GM11168 (cell line): Measurements from ENCODE around the gene ATP13A3.
"Not testable (repeated sequence)": the region's sequence is repeated elsewhere in the genome, so short reads cannot be mapped to it uniquely, and the experiment has no call there.

Source experiments
- in situ Hi-C: fragments of 300-500 bp; cut with MboI; formaldehyde crosslinking; loops from one replicate; pipeline ENCODE4 v1.12.0; 2022; ENCODE audit warnings: low sequenced_read_pairs; ENCODE audit not compliant: unreplicated experiment

The ATP13A3 gene

GRCh38 chr3:194503081-194503531 lies 16.3 kb upstream of the ATP13A3 start:
- in situ Hi-C loops: no loop called here

- in situ Hi-C loops: no loop called here
These were observed 13.4 kb upstream of the ATP13A3 start for GRCh38 chr3:194500198-194500597.

- in situ Hi-C loops: not testable (repeated sequence)
These were observed 12.7 kb upstream of the ATP13A3 start for GRCh38 chr3:194499516-194499915.

GRCh38 chr3:194497799-194498575 lies 11.2 kb upstream of the ATP13A3 start:
- in situ Hi-C loops: no loop called here

GRCh38 chr3:194496217-194496919 lies 9.6 kb upstream of the ATP13A3 start:
- in situ Hi-C loops: no loop called here

- in situ Hi-C loops: no loop called here
These were observed 8.2 kb upstream of the ATP13A3 start for GRCh38 chr3:194494951-194495374.

GRCh38 chr3:194493995-194494927 lies 7.5 kb upstream of the ATP13A3 start:
- in situ Hi-C loops: not testable (repeated sequence)

- in situ Hi-C loops: no loop called here
These were observed 5.2 kb upstream of the ATP13A3 start for GRCh38 chr3:194492001-194492400.

- in situ Hi-C loops: no loop called here
These were observed 3.2 kb upstream of the ATP13A3 start for GRCh38 chr3:194489736-194490612.

- in situ Hi-C loops: no loop called here
These were observed 1.4 kb upstream of the ATP13A3 start for GRCh38 chr3:194488055-194488742.

GRCh38 chr3:194487289-194488054 lies 670 bp upstream of the ATP13A3 start:
- in situ Hi-C loops: no loop called here

- in situ Hi-C loops: no loop called here
These were observed 792 bp downstream of the ATP13A3 start for GRCh38 chr3:194485881-194486539.

GRCh38 chr3:194485468-194485880 lies 1.3 kb downstream of the ATP13A3 start:
- in situ Hi-C loops: no loop called here

GRCh38 chr3:194484614-194485013 lies 2.2 kb downstream of the ATP13A3 start:
- in situ Hi-C loops: no loop called here

GRCh38 chr3:194483850-194484249 lies 3.0 kb downstream of the ATP13A3 start:
- in situ Hi-C loops: no loop called here

- in situ Hi-C loops: not testable (repeated sequence)
These were observed 4.0 kb downstream of the ATP13A3 start for GRCh38 chr3:194482830-194483229.

GRCh38 chr3:194482196-194482593 lies 4.6 kb downstream of the ATP13A3 start:
- in situ Hi-C loops: no loop called here
